ENCODE measurements around the gene SH3BP4.

SH3BP4 gene

GRCh38 chr2:235021752-235022151, 69.9 kb downstream of the SH3BP4 start:
- DNase-seq: no peak

- no peak for DNase-seq
These were observed 72.5 kb downstream of the SH3BP4 start for GRCh38 chr2:235024191-235024860.

GRCh38 chr2:235024931-235025773, 73.3 kb downstream of the SH3BP4 start:
- DNase-seq: no peak

- no peak for DNase-seq
These were observed 74.2 kb downstream of the SH3BP4 start for GRCh38 chr2:235025800-235026536.

- no peak for DNase-seq
These were observed 75.1 kb downstream of the SH3BP4 start for GRCh38 chr2:235026649-235027557.

- DNase-seq: no peak
These were observed 75.9 kb downstream of the SH3BP4 start for GRCh38 chr2:235027558-235028214.

GRCh38 chr2:235028646-235029045, 76.8 kb downstream of the SH3BP4 start:
- DNase-seq: no peak

- DNase-seq: no peak
These were observed 77.2 kb downstream of the SH3BP4 start for GRCh38 chr2:235029054-235029453.

GRCh38 chr2:235030126-235030525, 78.3 kb downstream of the SH3BP4 start:
- DNase-seq: no peak

GRCh38 chr2:235030936-235031335, 79.1 kb downstream of the SH3BP4 start:
- DNase-seq: no peak

- DNase-seq: no peak
These were observed 80.0 kb downstream of the SH3BP4 start for GRCh38 chr2:235031686-235032373.

- DNase-seq: no peak
These were observed 80.6 kb downstream of the SH3BP4 start for GRCh38 chr2:235032466-235032865.

- DNase-seq: no peak
These were observed 81.1 kb downstream of the SH3BP4 start for GRCh38 chr2:235032949-235033348.

GRCh38 chr2:235034265-235035118, 82.7 kb downstream of the SH3BP4 start:
- no peak for DNase-seq

- no peak for DNase-seq
These were observed 85.9 kb downstream of the SH3BP4 start for GRCh38 chr2:235037604-235038166.

GRCh38 chr2:235041221-235041917, 89.6 kb downstream of the SH3BP4 start:
- DNase-seq: no peak

GRCh38 chr2:235041918-235042575, 90.2 kb downstream of the SH3BP4 start:
- DNase-seq: no peak

- DNase-seq: no peak
These were observed 91.0 kb downstream of the SH3BP4 start for GRCh38 chr2:235042576-235043515.
